ENCODE data around the gene PRDX1.
A peak's percentile ranks its signal among the peaks of the same experiment; 100 is the strongest.
"Not testable (repeated sequence)": the region's sequence is repeated elsewhere in the genome, so short reads cannot be mapped to it uniquely, and the experiment has no call there.

Gene PRDX1

GRCh38 chr1:45535988-45536766 lies 14.5 kb upstream of the PRDX1 start:
- no peak for DNase-seq

GRCh38 chr1:45531873-45532272 lies 10.2 kb upstream of the PRDX1 start:
- DNase-seq = no peak

GRCh38 chr1:45530632-45531135 lies 9.0 kb upstream of the PRDX1 start:
- no peak for DNase-seq

DNA sequence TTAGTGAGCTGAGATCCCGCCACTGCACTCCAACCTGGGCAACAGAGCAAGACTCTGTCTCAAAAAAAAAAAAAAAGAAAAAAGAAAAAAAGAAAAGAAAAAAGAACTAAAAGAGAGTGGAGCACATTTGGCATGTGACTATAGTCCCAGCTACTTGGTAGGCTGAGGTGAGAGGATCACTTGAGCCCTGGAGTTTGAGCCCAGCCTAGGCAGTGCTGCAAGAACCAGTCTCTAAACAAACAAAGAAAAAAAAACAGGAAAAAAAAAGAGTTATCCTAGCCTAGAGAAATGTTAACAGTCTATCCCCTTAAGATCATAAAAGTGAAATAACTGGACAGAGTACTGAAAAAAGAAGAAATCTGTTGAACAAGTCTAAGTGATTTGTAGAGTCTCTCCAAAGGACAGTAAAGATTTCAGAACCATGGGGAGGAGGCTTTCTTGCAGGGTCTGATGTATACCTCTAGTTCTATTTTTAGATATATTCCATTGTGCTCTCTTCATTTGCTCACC lies 4.5 kb upstream of the PRDX1 start:
- no peak for DNase-seq

GRCh38 chr1:45523975-45524374 lies 2.3 kb upstream of the PRDX1 start:
- not testable (repeated sequence) for DNase-seq

DNA sequence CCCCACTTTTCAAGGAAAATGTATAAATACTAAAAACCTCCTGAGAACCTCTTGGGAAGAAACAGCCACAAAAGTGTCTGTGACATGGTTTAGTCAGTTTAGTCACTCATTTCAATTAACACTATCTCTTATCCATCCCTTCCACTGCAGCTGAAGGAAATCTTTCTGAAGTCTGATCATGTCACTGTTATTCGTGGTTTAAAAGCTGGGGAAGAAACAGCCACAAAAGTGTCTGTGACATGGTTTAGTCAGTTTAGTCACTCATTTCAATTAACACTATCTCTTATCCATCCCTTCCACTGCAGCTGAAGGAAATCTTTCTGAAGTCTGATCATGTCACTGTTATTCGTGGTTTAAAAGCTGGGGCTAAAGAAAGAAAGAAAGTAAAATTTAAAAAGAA lies 1.8 kb upstream of the PRDX1 start:
- not testable (repeated sequence) for DNase-seq

- no peak for DNase-seq
These were observed 830 bp upstream of the PRDX1 start for GRCh38 chr1:45522324-45523104.

DNA sequence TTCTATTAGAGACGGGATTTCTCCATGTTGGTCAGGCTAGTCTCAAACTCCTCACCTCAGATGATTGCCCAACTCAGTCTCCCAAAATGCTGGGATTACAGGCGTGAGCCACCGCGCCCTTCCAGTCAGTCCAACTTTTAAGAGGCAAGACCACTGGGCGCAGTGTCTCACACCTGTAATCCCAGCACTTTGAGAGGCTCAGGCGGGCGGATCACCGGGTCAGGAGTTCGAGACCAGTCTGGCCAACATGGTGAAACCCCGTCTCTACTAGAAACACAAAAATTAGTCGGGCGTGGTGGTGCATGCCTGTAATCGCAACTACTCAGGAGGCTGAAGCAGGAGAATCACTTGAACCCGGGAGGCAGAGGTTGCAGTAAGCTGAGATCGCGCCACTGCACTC lies 1.9 kb downstream of the PRDX1 start:
- not testable (repeated sequence) for DNase-seq

DNA sequence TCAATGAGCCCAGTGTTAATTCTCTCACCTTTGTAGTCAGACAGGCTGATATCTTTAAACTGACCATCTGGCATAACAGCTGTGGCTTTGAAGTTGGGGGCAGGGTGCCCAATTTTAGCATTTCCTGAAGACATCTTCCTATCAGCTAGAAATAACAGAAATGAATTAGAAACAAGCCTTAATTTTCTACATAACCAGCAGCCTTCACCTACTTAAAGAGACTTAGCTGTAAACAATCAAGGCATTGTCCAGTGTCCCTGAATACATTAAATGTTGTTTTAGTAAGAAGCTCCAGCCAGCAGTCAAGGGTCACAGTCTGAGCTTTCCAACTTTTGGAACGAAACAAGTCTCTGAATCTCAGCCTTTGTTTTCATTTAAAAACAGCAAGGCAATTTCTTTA lies 2.8 kb downstream of the PRDX1 start:
- DNase-seq = no peak

DNA sequence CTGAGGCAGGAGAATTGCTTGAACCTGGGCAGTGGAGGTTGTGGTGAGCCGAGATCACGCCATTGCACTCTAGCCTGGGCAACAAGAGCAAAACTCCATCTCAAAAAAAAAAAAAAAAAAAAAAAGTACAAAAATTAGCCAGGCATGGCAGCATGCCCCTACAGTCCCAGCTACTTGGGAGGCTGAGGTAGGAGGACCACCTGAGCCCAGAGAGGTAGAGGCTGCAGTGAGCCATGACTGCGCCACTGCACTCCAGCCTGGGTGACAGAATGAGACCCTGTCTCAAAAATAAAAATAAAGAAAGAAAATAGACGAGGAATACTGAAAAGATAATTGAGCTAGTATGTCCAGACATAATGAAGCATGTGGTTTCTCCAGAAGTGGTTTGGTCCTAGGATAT lies 3.3 kb downstream of the PRDX1 start:
- DNase-seq = not testable (repeated sequence)

DNA sequence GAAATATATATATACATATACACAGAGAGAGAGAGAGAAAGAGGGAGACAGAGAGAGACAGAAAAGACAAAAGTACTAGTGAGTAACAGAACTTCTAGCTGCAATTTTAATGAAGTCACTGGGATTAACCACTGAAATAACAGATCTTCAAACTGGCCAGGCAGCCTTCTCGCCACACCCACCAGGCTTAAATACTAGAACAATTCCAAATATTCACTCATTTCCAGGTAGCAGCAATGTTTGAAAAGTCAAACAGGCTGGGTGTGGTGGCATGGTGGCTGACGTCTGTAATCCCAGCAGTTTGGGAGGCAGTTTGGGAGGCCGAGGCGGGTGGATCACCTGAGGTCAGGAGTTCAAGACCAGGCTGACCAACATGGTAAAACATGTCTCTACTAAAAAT lies 5.2 kb downstream of the PRDX1 start:
- no peak for DNase-seq

DNA sequence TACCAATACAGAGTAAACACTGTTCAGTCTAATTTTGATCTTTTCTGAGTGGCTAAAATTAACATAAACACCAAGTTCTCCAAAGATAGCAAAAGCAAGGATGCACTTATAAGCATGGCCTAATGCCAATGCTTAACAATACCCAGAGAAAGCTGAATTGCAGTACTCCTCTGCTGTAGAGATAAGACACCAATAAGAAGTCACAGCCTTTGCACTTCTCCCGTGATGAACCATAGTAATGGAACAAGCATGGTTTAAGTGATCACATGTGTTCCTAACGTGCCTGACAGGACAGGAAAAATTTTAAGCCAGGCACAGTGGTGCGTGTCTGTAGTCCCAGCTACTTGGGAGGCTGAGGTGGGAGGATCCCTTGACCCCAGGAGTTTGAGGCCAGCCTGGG lies 5.6 kb downstream of the PRDX1 start:
- DNase-seq = no peak

DNA sequence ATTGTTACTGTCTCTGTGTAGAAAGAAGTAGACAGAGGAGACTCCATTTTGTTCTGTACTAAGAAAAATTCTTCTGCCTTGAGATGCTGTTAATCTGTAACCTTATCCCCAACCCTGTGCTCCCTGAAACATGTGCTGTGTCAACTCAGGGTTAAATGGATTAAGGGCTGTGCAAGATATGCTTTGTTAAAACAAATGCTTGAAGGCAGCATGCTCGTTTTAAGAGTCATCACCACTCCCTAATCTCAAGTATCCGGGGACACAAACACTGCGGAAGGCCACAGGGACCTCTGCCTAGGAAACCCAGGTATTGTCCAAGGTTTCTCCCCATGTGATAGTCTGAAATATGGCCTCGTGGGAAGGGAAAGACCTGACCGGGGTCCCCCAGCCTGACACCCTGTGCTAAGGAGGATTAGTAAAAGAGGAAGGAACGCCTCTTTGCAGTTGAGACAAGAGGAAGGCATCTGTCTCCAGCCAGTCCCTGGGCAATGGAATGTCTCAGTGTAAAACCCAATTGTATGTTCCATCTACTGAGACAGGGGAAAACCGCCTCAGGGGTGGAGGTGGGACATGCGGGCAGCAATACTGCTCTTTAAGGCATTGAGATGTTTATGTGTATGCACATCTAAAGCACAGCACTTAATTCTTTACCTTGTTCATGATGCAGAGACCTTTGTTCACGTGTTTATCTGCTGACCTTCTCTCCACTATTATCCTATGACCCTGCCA lies 8.0 kb downstream of the PRDX1 start:
- not testable (repeated sequence) for DNase-seq

DNA sequence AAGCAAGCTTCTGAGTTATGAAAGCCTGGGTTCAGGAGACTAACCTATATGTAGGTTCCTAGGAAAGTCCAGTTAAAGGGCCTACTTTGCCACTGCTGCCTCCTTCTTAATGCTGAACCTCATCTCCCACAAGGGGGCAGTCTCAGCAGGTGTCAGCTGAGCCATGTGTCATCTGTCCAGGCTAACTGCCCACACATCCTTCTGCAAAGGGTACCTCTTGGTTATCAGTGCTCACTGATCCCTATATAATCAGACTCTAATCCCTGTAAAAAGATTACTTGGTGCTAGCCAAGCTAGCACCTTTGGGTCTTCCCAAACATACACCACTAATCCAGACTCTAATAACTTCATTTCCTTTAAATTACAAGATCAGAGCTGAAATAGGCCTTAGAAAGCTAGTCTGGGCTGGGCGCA lies 9.0 kb downstream of the PRDX1 start:
- DNase-seq = peak; percentile 73

DNA sequence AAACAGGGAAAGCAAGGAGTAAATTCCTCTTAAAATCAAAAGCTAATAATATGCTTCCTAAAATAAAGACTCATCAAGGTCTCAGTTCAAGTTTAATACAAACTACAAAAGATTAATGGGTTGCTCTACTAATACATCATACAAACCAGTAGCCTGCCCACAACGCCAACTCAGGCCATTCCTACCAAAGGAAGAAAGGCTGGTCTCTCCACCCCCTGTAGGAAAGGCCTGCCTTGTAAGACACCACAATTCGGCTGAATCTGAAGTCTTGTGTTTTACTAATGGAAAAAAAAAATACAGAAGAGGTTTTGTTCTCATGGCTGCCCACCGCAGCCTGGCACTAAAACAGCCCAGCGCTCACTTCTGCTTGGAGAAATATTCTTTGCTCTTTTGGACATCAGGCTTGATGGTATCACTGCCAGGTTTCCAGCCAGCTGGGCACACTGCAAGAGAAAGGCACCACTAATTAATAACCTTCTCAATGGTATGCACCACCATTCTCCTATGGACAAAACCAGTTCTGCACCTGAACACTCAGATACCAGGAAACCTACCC lies 10.6 kb downstream of the PRDX1 start:
- no peak for DNase-seq

GRCh38 chr1:45510036-45510971 lies 11.4 kb downstream of the PRDX1 start:
- DNase-seq = no peak

GRCh38 chr1:45508295-45509151 lies 13.2 kb downstream of the PRDX1 start:
- DNase-seq = no peak

GRCh38 chr1:45507893-45508292 lies 13.8 kb downstream of the PRDX1 start:
- DNase-seq = no peak

DNA sequence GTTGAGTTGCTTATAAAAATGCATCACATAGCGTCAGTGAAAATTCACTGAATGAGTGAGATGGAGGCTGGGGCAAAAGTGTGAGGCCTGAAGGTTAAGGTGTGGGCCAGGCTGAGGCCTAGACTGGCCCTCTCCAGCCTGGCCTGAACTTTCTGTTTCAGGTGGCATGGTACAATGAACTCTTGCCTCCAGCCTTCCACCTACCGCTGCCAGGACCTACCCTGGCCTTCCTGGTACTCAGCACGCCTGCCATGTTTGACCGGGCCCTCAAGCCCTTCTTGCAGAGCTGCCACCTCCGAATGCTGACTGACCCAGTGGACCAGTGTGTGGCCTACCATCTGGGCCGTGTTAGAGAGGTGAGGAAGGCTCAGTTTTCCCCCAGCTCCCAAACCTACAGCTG lies 14.5 kb downstream of the PRDX1 start:
- DNase-seq = no peak

DNA sequence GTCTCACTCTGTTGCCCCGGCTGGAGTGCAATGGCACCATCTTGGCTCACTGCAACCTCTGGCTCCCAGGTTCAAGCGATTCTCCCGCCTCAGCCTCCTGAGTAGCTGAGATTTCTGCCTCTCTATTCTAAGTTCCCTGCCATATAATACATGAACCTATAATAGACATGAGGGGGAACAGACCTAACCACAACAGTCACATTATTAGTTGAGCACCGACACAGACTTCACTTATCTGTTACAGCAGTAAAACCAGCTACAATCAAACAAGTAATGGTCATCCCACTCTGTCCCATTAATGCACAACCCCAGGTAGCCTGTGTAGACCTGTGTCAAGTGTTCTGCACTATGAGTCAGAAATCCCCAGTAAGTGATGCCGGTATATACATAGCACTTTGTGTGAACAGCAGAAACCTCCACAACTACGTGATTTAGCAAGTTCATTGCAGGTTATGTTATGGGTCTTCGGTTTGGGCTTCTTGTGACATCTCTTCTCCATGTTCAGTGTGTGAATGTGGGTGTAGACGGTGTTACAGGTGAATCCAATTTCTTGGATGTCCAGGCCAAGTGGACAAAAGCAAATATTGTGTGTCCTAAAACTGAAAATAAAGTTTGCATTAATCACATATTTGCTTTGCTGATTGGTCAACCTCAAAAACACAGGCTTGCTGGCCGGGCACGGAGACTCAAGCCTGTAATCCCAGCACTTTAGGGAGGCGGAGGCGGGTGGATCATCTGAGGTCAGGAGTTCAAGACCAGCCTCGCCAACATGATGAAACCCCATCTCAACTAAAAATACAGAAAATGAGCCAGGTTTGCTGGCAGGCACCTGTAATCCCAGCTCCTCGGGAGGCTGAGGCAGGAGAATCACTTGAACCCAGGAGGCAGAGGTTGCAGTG lies 18.0 kb downstream of the PRDX1 start:
- DNase-seq = no peak
